Suprapubic skin (tissue), 4 donors: ENCODE results near the gene NEURL1B. TPM values are rescaled to one million over a fixed set of nuclear protein-coding genes. Genes with fewer than 3 reads are reported as not detected.

ENCODE experiments used
- DNase-seq, 2 donors: peaks; one replicate each; pipeline ENCODE4 v3.0.0-alpha.2; 2019; ENCODE audit warnings: low spot score in 2 of 2
- H3K27ac ChIP-seq: fragments of 200-600 bp; sonication (generic); one replicate; pipeline ENCODE4 v1.5.1; 2019
- H3K27me3 ChIP-seq: fragments of 200-600 bp; sonication (generic); one replicate; pipeline ENCODE4 v1.5.1; 2019
- H3K36me3 ChIP-seq: fragments of 200-600 bp; sonication (generic); one replicate; pipeline ENCODE4 v1.5.1; 2019
- H3K4me1 ChIP-seq: fragments of 200-600 bp; sonication (generic); one replicate; pipeline ENCODE4 v1.5.1; 2019
- H3K4me3 ChIP-seq: fragments of 200-600 bp; sonication (generic); one replicate; pipeline ENCODE4 v1.5.1; 2019; ENCODE audit warnings: mild to moderate bottlenecking
- H3K9me3 ChIP-seq: fragments of 200-600 bp; sonication (generic); one replicate; pipeline ENCODE4 v1.5.1; 2019
- EP300 ChIP-seq: sonication (generic); formaldehyde crosslinking; IDR thresholded peaks from one replicate; pipeline ENCODE4 v1.6.1; 2017; ENCODE audit warnings: antibody characterized with exemption
- POLR2A ChIP-seq, 2 donors: fragments of 450-650 bp; IDR thresholded peaks; one replicate each; pipeline ENCODE4 v1.6.1; 2017; ENCODE audit warnings: antibody characterized with exemption in 2 of 2, mild to moderate bottlenecking in 2 of 2, moderate library complexity in 2 of 2
- POLR2AphosphoS5 ChIP-seq, 3 donors: sonication (generic); formaldehyde crosslinking; IDR thresholded peaks; one replicate each; pipeline ENCODE4 v1.6.1; 2017; ENCODE audit warnings: antibody characterized with exemption in 3 of 3
- WGBS: methylation state at CpG from one replicate; pipeline ENCODE4 v1.1.5; 2018; 5-methylcytosine and 5-hydroxymethylcytosine counted together
- total RNA-seq, 4 donors: library from RNA; depleted of rRNA; stranded (reverse); fragments of >200 nt; gene quantifications; one replicate each; pipeline ENCODE4 v1.1.0, GENCODE V29; 2016
- TF ChIP-seq, protein P1 (sequence below), 2 donors: fragments of 200-600 bp in 1 of 2; fragments of 450-650 bp in 1 of 2; sonication (generic) in 1 of 2; IDR thresholded peaks; one replicate each; pipeline ENCODE4 v1.5.1; 2016 to 2019; ENCODE audit warnings: antibody characterized with exemption in 2 of 2, mild to moderate bottlenecking in 1 of 2, moderate library complexity in 1 of 2

The NEURL1B gene
- total RNA-seq, 4 donors from 2014 or later = 18.5 to 40.9 (median 30.4) TPM

DNA sequence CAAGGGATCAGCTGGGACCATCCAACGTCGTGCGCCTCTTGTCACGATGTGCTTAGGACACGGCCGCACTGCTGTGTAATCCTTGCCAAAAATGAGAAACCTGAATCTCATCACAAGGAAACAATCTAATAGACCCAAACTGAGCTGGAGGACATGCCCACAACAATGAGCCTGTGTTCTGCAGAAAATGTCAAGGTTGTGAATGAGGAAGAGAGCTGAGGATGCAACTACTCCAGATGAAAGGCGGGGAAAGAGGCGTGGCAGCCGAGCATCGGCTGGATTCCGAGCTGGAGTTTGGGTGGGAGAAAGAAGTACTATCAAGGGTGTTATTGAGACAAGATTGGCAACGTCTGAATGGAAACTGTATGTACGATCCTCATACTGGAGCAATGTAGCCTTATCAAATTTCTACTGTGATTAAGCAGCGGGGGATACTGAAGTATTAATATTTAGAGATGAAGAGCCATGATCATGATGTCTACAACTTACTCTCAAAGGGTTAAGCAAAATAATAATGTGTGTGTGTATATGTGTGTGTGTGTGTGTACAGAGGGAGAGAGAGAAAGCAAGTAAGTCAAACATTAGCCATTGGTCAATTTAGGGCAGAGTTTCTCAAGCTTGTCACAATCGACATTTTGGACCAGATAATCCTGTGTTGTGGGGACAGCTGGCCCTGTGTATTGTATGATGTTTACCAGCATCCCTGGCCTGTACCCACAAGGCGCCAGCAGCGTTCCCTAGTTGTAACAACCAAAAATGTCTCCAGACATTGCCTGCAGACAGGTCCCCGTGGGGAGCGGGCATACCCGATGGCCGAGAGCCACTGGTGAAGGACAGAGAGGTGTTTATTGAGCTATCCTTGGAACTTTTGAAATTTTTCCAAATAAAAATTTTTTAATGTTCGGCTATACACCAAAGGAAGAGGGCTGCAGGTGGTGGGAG is 83.5 kb downstream of the NEURL1B start:
- TF ChIP-seq POLR2AphosphoS5 (IDR thresholded peaks at IDR 0.05) (no peak), POLR2A (IDR thresholded peaks at IDR 0.05) (no peak), EP300 (no peak)
- TF ChIP-seq, protein P1, sequence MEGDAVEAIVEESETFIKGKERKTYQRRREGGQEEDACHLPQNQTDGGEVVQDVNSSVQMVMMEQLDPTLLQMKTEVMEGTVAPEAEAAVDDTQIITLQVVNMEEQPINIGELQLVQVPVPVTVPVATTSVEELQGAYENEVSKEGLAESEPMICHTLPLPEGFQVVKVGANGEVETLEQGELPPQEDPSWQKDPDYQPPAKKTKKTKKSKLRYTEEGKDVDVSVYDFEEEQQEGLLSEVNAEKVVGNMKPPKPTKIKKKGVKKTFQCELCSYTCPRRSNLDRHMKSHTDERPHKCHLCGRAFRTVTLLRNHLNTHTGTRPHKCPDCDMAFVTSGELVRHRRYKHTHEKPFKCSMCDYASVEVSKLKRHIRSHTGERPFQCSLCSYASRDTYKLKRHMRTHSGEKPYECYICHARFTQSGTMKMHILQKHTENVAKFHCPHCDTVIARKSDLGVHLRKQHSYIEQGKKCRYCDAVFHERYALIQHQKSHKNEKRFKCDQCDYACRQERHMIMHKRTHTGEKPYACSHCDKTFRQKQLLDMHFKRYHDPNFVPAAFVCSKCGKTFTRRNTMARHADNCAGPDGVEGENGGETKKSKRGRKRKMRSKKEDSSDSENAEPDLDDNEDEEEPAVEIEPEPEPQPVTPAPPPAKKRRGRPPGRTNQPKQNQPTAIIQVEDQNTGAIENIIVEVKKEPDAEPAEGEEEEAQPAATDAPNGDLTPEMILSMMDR (IDR thresholded peaks at IDR 0.05) = no peak
- Histone ChIP-seq H3K27me3 (no peaks in the 10 kb centered on the region), H3K36me3 (no peaks in the 10 kb centered on the region), H3K4me3 (no peak overlapping the region), H3K9me3 (no peaks in the 10 kb centered on the region), H3K4me1 (peaks cover 58% of the 10 kb centered on the region), H3K27ac (no peak overlapping the region)
- 74% methylated on average over 22 of the region's 22 CpGs for WGBS
- no peak for DNase-seq

DNA sequence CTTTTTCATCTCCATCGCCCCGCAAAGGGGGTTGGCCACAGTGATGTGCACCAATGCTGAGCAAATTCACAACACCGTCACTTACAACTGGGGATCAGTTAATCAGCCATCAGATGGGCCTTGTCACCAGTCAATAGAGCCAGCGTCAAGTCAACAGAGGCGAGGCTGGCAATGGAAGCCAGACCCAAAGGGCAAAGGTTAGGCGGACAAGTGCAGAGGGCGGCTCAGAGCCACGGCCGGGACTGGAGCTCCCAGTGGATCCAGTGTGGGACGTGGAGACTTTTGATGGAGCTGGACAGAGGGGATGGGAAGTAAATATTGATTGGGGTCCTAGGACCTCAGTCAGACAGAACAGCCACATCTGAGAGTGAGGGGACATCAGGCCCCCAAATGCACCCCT is 84.2 kb downstream of the NEURL1B start:
- Histone ChIP-seq H3K4me3 (no peak overlapping the region), H3K27ac (no peak overlapping the region), H3K36me3 (no peaks in the 10 kb centered on the region), H3K9me3 (no peaks in the 10 kb centered on the region), H3K27me3 (no peaks in the 10 kb centered on the region), H3K4me1 (peaks cover 60% of the 10 kb centered on the region)
- 96% methylated on average over 7 of the region's 10 CpGs for WGBS
- DNase-seq = no peak
- TF ChIP-seq POLR2AphosphoS5 (IDR thresholded peaks at IDR 0.05) = no peak
- no peak for TF ChIP-seq EP300
- TF ChIP-seq, protein P1 (IDR thresholded peaks at IDR 0.05) = no peak
- TF ChIP-seq POLR2A (IDR thresholded peaks at IDR 0.05) = no peak

DNA sequence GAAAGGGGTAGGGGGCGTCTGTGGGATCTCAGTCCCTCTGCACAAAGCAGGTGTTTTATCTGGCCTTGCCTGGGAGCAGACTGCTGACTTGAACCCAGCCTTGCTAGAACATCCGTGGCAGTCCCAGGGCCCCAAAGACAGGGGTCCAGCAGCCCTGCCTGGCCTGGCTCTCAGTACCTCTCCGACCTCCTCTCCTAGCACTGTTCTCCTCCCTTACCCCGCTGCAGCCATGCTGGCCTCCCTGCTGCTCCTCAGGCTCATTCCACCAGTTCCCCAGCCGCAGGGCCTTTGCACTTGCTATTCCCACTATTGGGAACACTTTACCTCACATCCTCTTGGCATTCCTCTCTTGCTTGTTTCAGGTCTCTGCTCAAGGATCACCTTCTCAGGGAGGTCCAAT is 84.7 kb downstream of the NEURL1B start:
- DNase-seq = no peak
- no peak for TF ChIP-seq POLR2AphosphoS5 (IDR thresholded peaks at IDR 0.05)
- TF ChIP-seq, protein P1 (IDR thresholded peaks at IDR 0.05) = no peak
- TF ChIP-seq POLR2A (IDR thresholded peaks at IDR 0.05) = no peak
- TF ChIP-seq EP300 = no peak
- H3K36me3 ChIP-seq = no peaks in the 10 kb centered on the region
- H3K9me3 ChIP-seq = no peaks in the 10 kb centered on the region
- no peaks in the 10 kb centered on the region for H3K27me3 ChIP-seq
- H3K4me3 ChIP-seq = no peak overlapping the region
- 96% methylated on average over 4 of the region's 5 CpGs for WGBS
- peaks cover 57% of the 10 kb centered on the region for H3K4me1 ChIP-seq
- H3K27ac ChIP-seq = no peak overlapping the region

DNA sequence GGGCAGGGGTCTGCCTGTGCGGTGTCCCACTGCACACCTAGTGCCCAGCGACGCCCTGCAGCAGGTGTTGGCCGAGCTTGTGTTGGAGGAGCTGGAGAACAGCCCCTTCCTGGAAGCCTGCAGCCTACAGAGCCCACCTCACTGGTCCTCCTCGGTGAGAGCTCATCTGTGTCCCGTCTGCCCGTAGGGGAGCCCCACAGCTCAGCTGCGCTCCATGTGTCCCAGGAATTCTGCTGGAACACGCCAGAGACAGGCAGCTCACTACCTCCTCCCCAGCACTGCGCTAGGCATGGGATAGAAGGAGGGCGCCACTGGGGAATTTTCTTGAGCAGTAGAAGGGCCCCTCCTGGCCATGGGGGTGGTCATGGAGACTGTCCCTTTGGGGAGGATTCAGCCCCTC is 85.9 kb downstream of the NEURL1B start:
- TF ChIP-seq, protein P1 (IDR thresholded peaks at IDR 0.05) = no peak
- TF ChIP-seq POLR2A (IDR thresholded peaks at IDR 0.05) (no peak), EP300 (no peak), POLR2AphosphoS5 (IDR thresholded peaks at IDR 0.05) (no peak)
- WGBS = 78% methylated on average over 9 of the region's 11 CpGs

DNA sequence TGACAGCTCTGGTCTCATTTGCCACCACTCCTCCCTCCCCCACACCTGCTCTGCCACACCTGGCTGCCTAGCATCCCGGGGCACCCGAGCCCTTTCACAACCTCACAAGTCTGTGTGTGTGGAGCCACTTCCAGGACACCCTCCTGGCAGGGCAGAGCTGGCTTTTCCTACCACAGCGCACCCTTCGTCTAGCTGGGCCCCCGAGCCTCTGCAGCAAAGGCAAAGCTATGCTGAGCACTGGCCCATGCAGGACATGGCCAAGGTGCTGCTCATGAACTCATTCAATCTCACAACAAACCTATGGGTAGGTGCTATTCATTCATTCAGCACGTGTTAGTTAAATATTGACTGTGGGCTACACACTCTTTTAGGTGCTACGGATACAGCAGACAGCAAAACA is 86.5 kb downstream of the NEURL1B start:
- no peak for DNase-seq
- Histone ChIP-seq H3K9me3 (no peaks in the 10 kb centered on the region), H3K36me3 (no peaks in the 10 kb centered on the region), H3K4me3 (no peak overlapping the region), H3K27me3 (no peaks in the 10 kb centered on the region), H3K27ac (peak overlapping the region; percentile 3), H3K4me1 (peaks cover 55% of the 10 kb centered on the region)
- TF ChIP-seq POLR2AphosphoS5 (IDR thresholded peaks at IDR 0.05) (peak in 1 of 3 donors; percentile 13), POLR2A (IDR thresholded peaks at IDR 0.05) (no peak)
- 79% methylated on average over 7 of the region's 7 CpGs for WGBS

More for the DNA sequence above, 85.9 kb downstream of the NEURL1B start:
- Histone ChIP-seq H3K9me3 (no peaks in the 10 kb centered on the region), H3K27ac (no peak overlapping the region), H3K4me1 (peaks cover 55% of the 10 kb centered on the region), H3K36me3 (no peaks in the 10 kb centered on the region), H3K4me3 (no peak overlapping the region), H3K27me3 (no peaks in the 10 kb centered on the region)
- DNase-seq = no peak
